Measurements from ENCODE around the gene CENATAC. TPM values are rescaled to one million over a fixed set of nuclear protein-coding genes. Genes with fewer than 3 reads are reported as not detected.

CENATAC gene
- total RNA-seq, 1 experiment from 2014 or later = 185 TPM

- POLR2A ChIA-PET = interaction anchor here (0.7 kb wide), 1 partner anchor 13 kb away, joined by 7 read pairs; no protein-coding TSS in a partner anchor
- Mint-ChIP-seq H3K36me3 (ENCODE audit: insufficient read depth, unreplicated experiment) (peaks cover 44% of the 10 kb centered on the region), H3K27ac (ENCODE audit: unreplicated experiment) (no peak overlapping the region), H3K27me3 (ENCODE audit: insufficient read depth, unreplicated experiment) (no peaks in the 10 kb centered on the region), H3K4me1 (ENCODE audit: low read depth, unreplicated experiment) (peaks cover 10% of the 10 kb centered on the region), H3K4me3 (ENCODE audit: unreplicated experiment) (no peak overlapping the region), H3K9me3 (ENCODE audit: unreplicated experiment) (no peaks in the 10 kb centered on the region)
- CTCF ChIA-PET = interaction anchor here (1.5 kb wide), 1 partner anchor 11 kb away, joined by 6 read pairs; no protein-coding TSS in a partner anchor
- intact Hi-C loops (cut with micrococcal nuclease; ENCODE audit: unreplicated experiment) = no loop called here
- no peaks in the 10 kb centered on the region for H3K9me3 ChIP-seq
- no TSS peak for BruUV-seq (replicated peaks)
- peaks cover 6% of the 10 kb centered on the region; the same call in 1 of the 2 replicates for H3K4me1 ChIP-seq
- peaks cover 11% of the 10 kb centered on the region for H3K36me3 ChIP-seq (ENCODE audit: control insufficient read depth, insufficient read depth, low read length)
- H3K27me3 ChIP-seq (replicated peaks; ENCODE audit: control insufficient read depth, insufficient read depth, low read length) = no peaks in the 10 kb centered on the region
- H3K4me3 ChIP-seq (ENCODE audit: low read depth, low read length) = no peak overlapping the region
- no peak for TF ChIP-seq CTCF (IDR thresholded peaks at IDR 0.05; ENCODE audit: insufficient read depth in 1 of 2, low read depth in 1 of 2, low read length in 1 of 2, severe bottlenecking in 1 of 2, unreplicated experiment in 1 of 2)
- no peak for DNase-seq
These were observed 45.0 kb downstream of the CENATAC start for GRCh38 chr11:119042927-119043326.

DNA sequence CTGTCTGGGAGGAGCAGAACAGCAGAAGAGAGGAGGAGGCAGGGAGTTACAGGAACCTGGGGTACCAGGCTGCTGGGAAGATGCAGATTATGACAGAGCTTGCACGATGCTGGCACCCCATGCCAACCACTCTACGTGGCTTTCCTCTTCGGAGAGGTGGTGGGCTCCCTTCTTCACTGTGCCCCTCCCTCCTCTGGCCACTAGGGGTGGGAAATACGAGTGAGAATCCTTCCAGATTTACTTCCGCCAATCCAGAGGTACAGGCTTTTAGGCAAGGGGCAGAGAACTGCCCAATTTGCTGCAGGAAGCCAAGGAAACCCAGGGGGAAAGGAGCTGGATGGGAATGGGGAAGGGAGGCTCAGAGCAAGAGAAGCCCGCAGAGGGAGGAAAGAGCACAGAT, 46.8 kb downstream of the CENATAC start:
- BruUV-seq (replicated peaks) = no TSS peak
- POLR2A ChIA-PET = interaction anchor here (0.6 kb wide), 2 partner anchors 47 to 57 kb away, joined by 3 to 9 read pairs; partner anchors contain the start of genes CENATAC and DPAGT1
- Histone ChIP-seq H3K9me3 (no peaks in the 10 kb centered on the region), H3K4me3 (ENCODE audit: low read depth, low read length) (no peak overlapping the region), H3K4me1 (peaks cover 6% of the 10 kb centered on the region; the same call in 1 of the 2 replicates), H3K27me3 (replicated peaks; ENCODE audit: control insufficient read depth, insufficient read depth, low read length) (no peaks in the 10 kb centered on the region), H3K36me3 (ENCODE audit: control insufficient read depth, insufficient read depth, low read length) (peaks cover 18% of the 10 kb centered on the region)
- Mint-ChIP-seq H3K27me3 (ENCODE audit: insufficient read depth, unreplicated experiment) (no peaks in the 10 kb centered on the region), H3K4me1 (ENCODE audit: low read depth, unreplicated experiment) (peaks cover 10% of the 10 kb centered on the region), H3K27ac (ENCODE audit: unreplicated experiment) (peak overlapping the region; percentile 63), H3K36me3 (ENCODE audit: insufficient read depth, unreplicated experiment) (peaks cover 62% of the 10 kb centered on the region), H3K9me3 (ENCODE audit: unreplicated experiment) (no peaks in the 10 kb centered on the region), H3K4me3 (ENCODE audit: unreplicated experiment) (no peak overlapping the region)
- intact Hi-C loops (cut with micrococcal nuclease; ENCODE audit: unreplicated experiment) = no loop called here
- no peak for DNase-seq
- peak; percentile 38 to 48 for TF ChIP-seq CTCF (IDR thresholded peaks at IDR 0.05; ENCODE audit: insufficient read depth in 1 of 2, low read depth in 1 of 2, low read length in 1 of 2, severe bottlenecking in 1 of 2, unreplicated experiment in 1 of 2)
- CTCF ChIA-PET = no interaction called here

DNA sequence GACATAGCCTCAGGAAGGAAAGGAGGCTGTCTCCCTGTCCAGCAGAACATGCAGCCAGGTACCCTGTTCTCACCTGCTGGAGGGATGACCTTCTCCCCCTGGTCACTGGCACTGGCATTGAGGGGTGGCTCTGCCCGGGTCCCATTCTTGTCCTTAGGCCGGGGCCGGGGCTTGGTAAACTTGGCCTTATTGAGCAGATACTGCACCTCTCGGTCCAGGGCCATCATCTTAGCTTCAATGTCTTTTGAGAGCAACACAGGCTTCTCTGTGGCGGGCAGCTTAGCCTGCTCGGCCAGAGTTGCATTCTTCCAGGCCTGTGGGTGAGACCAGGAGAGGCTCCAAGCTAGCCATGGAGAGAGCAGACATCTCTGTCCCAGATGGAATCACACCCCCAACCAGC, 48.6 kb downstream of the CENATAC start:
- Mint-ChIP-seq H3K27ac (ENCODE audit: unreplicated experiment) (no peak overlapping the region), H3K4me1 (ENCODE audit: low read depth, unreplicated experiment) (peaks cover 10% of the 10 kb centered on the region)
- CTCF ChIA-PET = interaction anchor here (0.6 to 1.1 kb wide), 2 partner anchors 12 to 499 kb away, joined by 3 to 4 read pairs; no protein-coding TSS in a partner anchor

More for the DNA sequence above, 48.6 kb downstream of the CENATAC start:
- Histone ChIP-seq H3K36me3 (ENCODE audit: control insufficient read depth, insufficient read depth, low read length) (peaks cover 18% of the 10 kb centered on the region), H3K4me3 (ENCODE audit: low read depth, low read length) (no peak overlapping the region), H3K9me3 (no peaks in the 10 kb centered on the region), H3K4me1 (peaks cover 6% of the 10 kb centered on the region; the same call in 1 of the 2 replicates), H3K27me3 (replicated peaks; ENCODE audit: control insufficient read depth, insufficient read depth, low read length) (no peaks in the 10 kb centered on the region)
- no peaks in the 10 kb centered on the region for H3K27me3 Mint-ChIP-seq (ENCODE audit: insufficient read depth, unreplicated experiment)
- peaks cover 79% of the 10 kb centered on the region for H3K36me3 Mint-ChIP-seq (ENCODE audit: insufficient read depth, unreplicated experiment)
- no TSS peak for BruUV-seq (replicated peaks)
- no peak for TF ChIP-seq CTCF (IDR thresholded peaks at IDR 0.05; ENCODE audit: insufficient read depth in 1 of 2, low read depth in 1 of 2, low read length in 1 of 2, severe bottlenecking in 1 of 2, unreplicated experiment in 1 of 2)
- POLR2A ChIA-PET = interaction anchor here (0.6 kb wide), 1 partner anchor 32 kb away, joined by 3 read pairs; no protein-coding TSS in a partner anchor
- no peak overlapping the region for H3K4me3 Mint-ChIP-seq (ENCODE audit: unreplicated experiment)
- H3K9me3 Mint-ChIP-seq (ENCODE audit: unreplicated experiment) = no peaks in the 10 kb centered on the region
- no peak for DNase-seq
- intact Hi-C loops (cut with micrococcal nuclease; ENCODE audit: unreplicated experiment) = no loop called here

Data from Caco-2 (cell line).